Thyroid gland (tissue), 4 donors: ENCODE results near the gene SGCD.

Experiments used
- POLR2A ChIP-seq, 2 donors: fragments of 450-650 bp; IDR thresholded peaks; one replicate each; pipeline ENCODE4 v1.6.1; 2017; ENCODE audit warnings: antibody characterized with exemption in 2 of 2, mild to moderate bottlenecking in 2 of 2, moderate library complexity in 1 of 2
- TF ChIP-seq, protein P1 (sequence below), 6 experiments: fragments of 200-600 bp in 3 of 6; fragments of 450-650 bp in 3 of 6; sonication (generic) in 3 of 6; IDR thresholded peaks; one replicate each; pipeline ENCODE4 v1.5.1; 2016 to 2019; ENCODE audit warnings: antibody characterized with exemption in 6 of 6, mild to moderate bottlenecking in 2 of 6, inconsistent platforms in 1 of 6, moderate library complexity in 1 of 6

DNA sequence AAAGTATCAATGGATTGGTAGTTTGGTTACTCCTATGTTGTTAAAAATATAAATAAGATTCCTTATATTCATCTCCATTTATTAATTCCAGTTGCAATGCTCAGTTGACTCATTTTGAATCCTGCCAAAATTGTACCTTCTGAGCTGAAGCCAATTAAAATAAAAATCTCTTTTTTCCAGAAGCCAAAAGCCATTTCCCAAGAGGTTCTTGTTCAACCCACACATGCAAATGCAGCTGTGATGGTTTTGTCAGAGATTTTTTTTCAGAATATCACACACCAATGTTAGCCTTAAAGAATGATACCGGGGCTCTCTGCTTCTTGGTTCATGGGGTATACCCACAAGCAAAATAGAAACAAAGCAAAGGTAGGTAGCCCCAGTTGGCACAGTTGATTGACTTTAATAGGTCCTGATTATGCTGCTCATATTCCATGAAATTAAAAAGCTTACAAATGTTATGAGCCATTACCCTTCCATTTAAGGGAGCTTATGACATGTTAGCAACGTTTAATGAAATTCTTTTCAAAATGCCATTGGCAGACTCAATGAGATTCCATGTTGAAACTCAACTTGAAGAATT, 208.0 kb downstream of the SGCD start:
- TF ChIP-seq, protein P1, sequence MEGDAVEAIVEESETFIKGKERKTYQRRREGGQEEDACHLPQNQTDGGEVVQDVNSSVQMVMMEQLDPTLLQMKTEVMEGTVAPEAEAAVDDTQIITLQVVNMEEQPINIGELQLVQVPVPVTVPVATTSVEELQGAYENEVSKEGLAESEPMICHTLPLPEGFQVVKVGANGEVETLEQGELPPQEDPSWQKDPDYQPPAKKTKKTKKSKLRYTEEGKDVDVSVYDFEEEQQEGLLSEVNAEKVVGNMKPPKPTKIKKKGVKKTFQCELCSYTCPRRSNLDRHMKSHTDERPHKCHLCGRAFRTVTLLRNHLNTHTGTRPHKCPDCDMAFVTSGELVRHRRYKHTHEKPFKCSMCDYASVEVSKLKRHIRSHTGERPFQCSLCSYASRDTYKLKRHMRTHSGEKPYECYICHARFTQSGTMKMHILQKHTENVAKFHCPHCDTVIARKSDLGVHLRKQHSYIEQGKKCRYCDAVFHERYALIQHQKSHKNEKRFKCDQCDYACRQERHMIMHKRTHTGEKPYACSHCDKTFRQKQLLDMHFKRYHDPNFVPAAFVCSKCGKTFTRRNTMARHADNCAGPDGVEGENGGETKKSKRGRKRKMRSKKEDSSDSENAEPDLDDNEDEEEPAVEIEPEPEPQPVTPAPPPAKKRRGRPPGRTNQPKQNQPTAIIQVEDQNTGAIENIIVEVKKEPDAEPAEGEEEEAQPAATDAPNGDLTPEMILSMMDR (IDR thresholded peaks at IDR 0.05) = no peak
- no peak for TF ChIP-seq POLR2A (IDR thresholded peaks at IDR 0.05)
